CD4-positive, alpha-beta T cell treated with Interleukin-17A for 1 hour (primary cell): Measurements from ENCODE around the gene SELENON.
"Not testable (repeated sequence)": the region's sequence is repeated elsewhere in the genome, so short reads cannot be mapped to it uniquely, and the experiment has no call there.

Experiments used
- DNase-seq: peaks from one replicate; pipeline ENCODE4 v3.0.0-alpha.2; 2020

SELENON gene

DNA sequence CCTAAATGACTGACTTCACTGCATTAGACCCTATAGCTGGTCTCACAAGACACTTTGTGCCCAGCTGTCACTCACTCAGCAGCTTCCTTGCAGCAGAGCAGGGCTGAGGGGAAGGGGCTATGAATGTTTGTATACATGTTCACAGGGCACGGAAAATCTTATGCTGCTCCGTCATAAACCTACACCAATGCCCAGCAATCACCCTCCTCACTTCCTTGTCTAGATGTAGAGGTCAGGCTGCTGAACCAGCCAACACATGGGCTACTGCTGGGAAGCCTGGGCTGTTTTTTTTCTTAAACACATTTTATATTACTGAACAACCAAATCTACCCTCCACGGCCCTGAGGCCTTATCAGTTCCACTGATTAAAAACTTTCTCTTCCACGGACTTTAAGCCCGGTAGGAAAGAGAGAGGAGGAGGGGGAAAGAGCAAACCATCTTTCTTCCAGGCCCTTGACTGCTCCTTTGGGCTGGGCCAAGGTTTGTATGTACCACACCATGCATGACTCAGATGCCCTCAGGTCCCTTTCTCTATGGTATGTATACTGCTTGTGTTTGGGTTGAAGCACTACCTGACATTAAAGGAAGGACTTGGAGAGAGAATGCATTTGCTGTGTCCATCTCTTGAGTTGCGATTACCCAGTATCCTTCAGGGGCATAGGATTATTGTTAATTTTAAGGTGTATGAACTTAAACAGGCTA, 32.5 kb downstream of the SELENON start:
- no peak for DNase-seq

DNA sequence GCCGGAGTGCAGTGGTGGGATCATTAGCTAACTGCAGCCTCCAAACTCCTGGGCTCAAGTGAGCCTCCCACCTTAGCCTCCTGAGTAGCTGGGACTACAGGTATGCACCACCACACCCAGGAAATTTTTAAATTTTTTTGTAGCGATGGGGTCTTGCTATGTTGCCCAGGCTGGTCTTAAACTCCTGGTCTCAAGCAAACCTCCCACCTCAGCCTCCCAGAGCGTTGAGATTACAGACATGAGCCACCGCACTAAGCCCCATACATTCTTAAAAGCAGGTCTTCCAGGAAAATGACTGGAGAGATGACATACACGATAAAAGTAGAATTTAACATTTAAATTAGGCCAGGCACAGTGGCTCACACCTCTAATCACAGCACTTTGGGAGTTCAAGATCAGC, 33.2 kb downstream of the SELENON start:
- no peak for DNase-seq

DNA sequence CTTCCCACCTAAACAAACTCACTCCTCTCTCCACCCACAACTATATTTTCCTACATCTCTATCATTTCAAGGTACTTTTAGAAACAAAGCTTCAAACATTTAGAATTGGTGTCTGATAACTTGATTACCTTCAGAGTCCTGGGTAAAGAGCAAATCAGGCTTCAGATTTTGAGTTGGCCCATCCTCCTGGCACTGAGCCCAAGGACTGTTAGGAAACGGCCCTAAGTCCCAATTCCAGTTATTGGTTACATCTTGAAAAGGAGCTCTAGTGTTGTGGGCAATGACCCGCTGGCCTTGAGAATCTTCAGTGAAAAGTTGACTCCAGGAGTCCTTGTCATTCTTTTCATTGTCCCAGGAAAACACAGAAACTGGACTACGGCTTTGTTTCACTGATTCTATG, 34.9 kb downstream of the SELENON start:
- DNase-seq: no peak

DNA sequence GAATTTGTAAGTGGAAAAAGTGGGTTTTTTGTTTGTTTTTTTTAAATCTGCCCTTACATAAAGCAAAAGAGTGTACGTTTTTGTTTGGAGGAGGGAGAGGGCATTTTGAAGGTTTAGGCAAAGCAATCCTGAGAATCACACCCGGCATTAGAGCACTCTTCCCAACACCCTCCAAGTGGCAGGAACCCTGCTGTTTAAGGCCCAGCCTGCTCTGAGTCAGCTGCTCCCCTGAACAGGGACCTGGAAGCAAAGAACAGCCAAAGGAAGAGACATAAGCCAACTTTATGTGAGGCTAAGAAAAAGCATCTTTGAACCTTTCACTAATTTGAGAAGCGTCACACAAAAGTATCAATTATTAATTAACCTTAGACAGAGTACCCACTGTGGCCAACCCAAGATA, 36.7 kb downstream of the SELENON start:
- no peak for DNase-seq

DNA sequence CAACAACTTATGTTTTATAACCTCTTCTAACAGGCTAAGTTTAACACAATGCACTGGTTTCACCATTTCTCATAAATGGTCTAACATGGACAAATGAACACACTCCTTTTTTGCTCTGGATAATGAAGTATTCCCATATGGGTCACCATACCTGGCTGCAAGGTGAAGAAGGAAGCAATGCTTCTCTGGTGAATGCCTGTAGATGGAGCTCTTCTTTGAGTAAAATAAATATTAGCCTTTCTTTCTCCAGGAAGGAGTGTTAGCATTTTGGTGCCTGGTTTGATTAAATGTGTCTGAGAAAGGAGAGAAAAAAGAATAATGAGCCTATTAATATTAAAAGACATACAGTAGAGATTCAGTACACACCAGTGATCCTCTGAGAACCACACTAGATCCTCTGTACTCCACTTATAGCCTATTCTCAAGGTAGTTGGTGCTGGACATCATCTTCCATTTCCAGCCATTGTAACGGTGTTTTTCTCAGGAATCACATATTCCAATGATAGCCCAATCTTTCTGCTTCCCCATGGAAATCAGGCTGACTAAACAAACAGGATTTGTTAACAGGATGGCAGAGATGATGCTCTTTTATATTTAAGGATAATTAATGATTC, 37.4 kb downstream of the SELENON start:
- DNase-seq: peak; percentile 25

DNA sequence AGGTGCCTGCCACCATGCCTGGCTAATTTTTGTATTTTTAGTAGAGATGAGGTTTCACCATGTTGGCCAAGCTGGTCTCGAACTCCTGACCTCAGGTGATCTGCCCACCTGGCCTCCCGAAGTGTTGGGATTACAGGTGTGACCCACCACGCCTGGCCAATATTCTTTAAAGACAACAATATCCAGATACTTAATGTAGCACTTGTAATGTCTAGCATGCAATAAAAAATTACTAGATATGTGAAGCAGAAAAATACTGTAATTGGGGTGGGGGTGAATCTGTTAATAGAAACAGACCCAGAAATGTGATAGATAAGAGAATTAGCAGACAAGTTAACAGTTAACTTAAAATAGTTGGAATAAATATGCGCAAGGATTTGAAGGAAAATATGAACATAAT, 39.8 kb downstream of the SELENON start:
- DNase-seq: not testable (repeated sequence)

DNA sequence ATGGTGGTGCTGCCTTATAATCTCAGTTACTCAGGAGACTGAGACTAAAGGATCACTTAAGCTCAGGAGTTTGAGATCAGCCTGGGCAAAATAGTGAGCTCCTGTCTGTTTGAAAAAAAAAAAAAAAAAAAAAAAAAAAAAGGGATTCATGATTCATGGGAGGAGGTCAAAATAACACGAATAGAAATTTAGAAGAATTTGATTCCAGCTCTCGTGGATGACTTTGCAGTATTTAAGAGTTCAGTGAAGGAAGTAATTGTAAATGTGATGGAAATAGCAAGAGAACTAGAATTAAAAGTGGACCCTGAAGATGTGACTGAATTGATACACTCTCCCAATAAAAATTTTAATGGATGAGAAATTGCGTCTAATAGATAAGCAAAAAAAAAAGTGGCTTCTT, 43.5 kb downstream of the SELENON start:
- no peak for DNase-seq

DNA sequence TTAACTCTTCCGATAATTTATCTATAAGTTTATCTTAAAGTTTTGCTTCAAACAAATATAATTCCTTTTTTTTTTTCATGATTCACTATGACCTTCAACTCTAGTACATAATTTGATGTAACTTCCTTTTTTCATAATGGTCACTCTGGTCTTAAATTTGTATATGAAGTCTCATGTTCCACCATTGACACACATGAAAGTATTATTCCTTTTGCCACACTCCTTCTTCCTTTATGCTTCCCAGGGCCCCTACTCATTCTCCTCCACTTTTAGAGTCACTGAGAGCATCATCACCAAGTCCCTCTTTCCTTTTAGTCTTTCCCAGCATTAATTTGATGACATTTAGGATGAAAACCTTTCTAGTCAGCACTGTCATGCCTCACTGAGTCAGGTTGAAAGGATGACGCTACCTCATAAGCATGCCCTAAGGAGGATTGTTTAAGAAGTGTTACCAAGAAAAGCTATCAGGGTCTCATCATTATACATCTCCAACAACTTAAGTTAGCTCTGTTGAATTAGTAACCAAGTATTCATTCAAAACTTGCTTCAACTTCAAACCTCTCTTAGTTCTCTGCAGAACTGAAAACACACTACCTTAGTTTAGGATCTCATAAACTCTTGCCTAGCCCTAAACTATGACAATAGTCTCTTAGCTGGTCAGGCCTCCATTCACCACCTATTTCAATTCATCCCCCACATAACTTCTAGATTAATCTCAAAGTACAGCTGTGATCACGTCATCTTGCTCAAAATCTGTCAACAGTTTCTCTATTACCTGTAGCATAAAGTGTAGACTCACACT, 44.7 kb downstream of the SELENON start:
- DNase-seq: no peak

DNA sequence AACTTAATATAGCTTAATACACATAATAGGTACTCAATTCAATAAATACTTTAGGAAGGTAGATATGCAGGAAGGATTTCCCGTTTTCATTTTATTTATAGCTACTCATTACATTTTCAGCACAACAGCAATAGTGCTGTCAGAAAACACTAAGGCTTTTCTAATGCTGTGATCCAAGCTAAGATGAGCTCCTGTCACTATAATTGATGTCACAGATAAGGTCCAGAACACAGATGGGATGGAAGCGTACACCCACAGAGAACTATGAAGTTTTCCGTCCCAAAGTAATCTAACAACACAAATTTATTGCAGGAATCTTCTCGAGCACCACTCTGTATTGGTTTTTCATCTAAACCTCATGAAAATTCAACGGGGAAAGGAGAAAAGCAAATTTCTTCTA, 45.7 kb downstream of the SELENON start:
- DNase-seq: no peak

DNA sequence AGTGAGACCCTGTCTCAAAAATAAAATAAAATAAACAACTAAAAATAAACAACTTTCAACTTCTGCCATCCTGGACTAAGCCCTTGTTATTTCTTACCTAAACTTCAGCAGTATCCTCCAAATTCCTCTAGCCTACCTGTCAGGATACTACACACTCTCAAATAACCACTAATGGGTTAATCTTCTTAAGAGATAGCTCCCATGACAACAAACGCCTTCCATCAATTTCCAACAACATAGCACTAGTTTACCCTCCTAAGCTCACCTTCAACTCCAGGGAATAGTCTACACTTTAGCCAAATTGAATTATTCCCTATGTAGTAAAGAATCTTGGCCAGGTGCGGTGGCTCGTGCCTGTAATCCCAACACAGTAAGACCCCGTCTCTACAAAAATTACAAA, 47.9 kb downstream of the SELENON start:
- DNase-seq: no peak

DNA sequence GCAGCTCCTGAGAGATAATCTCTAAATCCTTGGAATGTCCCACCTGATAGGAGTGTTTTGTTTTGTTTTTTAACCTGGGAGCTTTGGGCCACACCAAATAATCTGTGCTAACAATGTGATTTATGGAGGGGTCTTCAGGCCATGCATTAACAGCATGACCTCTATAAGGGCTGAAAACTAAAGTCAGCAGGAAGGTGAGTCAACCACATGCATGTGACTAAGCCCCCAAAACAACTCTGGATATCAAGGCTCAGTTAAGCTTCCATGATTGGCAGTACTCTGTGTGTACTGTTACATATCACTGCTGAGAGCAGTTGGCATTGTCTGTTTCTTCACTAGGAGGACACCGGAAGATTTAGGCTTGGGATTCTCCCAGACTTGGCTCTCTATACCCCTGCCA, 48.5 kb downstream of the SELENON start:
- DNase-seq: no peak

DNA sequence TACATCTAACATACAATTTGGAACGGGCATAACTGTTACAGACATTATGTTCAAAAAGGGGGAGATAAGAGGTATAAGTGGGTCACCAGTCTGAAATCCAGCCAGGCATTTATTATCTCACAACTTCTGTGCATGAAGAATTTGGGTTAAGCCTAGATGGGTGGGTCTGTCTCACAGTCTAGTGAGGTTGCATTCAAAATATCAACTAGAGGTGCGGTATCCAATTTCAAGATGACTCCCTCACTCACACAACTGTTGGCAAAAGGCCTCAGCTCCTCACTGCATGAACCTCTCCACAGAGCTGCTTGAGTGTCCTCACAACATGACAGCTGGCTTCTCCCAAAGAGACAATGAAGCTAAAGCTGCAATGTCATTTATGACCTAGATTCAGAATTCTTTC, 54.6 kb downstream of the SELENON start:
- no peak for DNase-seq

DNA sequence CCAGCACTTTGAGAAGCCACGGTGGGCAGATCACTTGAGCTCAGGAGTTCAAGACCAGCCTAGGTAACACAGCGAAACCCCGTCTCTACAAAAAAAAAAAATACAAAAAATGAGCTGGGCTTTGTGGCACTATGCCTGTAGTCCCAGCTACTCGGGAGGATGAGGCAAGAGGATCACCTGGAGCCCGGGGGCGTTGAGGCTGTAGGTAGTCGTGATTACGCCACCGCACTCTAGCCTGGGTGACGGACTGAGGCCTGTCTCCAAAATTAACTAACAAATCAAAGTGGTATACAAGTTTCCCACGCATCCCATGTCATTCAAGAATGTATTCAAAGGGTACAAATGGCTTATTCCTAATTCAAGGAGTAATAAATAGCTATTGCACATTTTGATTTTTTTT, 56.9 kb downstream of the SELENON start:
- no peak for DNase-seq

DNA sequence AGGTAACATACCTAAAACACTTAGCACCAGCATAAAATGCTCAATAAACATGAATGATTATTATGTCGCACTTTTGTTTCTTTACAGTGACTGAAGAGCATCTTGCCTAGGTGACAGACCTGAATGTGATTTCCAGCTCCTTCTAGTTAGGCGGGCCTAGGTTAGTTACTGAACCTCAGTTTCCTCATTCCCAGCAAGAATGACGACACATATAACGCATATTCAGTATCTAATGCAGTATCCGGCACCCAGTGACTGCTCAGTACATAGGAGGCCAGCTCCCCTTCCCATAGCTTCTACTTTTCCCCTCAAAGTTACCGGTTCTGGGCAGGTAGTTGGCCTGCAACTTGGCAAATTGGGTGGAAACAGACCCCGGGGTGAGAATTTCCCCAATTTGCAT, 58.5 kb downstream of the SELENON start:
- DNase-seq: no peak

DNA sequence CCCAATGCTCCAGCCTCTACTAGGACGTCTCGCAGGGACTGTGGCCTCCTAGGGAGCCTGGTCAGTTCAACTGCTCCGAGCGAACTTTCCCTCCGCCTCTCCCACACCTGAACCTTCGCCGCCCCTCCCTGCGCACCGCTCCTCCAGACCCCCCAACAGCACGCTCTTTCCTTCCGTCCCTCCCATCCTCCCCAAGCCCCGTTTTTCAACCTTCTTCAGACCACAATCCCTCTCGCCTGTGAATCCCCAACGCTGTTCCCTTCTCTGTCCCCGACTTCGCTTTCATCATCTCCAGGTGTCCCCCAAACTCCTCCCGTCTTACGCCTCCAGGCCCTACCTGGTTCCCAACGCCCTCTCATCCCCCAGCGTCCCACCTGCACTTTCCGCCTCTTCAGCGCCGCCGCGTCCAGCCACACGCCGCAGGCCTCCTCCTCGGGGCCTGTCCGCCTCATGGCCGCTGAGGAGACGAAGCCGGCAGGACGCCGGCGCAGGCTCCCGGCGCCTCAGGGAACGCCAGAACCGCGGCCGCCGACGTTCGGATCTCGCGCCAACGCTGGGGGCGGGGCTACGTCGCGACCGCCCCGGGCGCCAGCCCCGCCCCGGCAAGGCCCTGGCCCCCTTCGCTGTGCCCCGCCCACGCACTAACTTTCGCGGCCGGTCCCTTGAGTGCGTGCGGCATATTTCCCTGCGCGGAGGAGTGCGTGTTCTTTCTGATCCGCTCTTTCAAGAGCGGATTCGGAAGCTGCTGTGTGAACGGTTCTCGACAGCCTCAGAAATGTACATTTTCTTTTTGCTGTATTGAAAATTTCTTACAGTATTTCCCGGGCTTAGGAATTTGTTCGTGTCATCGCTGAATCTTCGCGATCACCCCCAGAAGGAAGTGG, 59.2 kb downstream of the SELENON start, which contains the start of gene AUNIP:
TSS of gene AUNIP (minus strand) at position 552 of the 884 bp plus-strand sequence. CDS start at position 452, 100 bp downstream.
- DNase-seq: peak; percentile 90

DNA sequence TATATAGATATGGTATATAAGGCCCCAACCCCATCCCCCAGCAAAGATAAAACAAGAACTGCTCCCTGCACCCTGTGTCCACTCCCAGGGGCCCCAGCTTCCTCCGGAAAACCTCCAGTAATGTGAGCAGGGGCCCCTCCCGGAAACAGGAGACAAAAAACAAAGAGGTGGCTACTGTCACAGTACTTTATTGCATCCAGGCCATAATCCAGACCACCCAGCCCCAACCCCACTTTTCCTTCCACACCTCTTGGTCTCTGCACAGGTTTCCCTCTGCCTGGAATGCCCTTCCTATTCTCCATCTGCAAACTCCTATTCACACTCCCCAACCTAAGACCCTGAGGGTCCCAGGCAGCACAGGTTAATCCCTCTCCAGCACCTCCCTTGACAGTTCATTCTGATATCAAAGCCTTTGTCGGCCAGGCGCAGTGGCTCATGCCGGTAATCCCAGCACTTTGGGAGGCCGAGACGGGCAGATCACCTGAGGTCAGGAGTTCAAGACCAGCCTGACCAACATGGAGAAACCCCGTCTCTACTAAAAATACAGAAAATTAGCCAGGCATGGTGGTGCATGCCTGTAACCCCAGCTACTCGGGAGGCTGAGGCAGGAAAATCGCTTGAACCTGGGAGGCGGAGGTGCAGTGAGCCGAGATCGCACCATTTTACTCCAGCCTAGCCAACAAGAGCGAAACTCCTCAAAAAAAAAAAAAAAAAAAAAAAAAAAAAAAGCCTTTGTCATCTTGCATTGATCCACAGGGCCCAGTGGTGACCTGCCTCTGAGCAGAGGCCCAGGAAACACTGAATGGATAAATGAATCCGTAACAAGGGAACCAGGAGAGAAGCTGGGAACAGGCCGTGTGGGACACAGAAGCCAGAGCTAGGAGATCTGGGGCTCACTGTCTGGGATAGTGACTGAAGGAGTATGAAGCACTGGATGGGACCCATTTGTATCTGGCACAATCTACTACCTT, 61.6 kb downstream of the SELENON start:
- no peak for DNase-seq

DNA sequence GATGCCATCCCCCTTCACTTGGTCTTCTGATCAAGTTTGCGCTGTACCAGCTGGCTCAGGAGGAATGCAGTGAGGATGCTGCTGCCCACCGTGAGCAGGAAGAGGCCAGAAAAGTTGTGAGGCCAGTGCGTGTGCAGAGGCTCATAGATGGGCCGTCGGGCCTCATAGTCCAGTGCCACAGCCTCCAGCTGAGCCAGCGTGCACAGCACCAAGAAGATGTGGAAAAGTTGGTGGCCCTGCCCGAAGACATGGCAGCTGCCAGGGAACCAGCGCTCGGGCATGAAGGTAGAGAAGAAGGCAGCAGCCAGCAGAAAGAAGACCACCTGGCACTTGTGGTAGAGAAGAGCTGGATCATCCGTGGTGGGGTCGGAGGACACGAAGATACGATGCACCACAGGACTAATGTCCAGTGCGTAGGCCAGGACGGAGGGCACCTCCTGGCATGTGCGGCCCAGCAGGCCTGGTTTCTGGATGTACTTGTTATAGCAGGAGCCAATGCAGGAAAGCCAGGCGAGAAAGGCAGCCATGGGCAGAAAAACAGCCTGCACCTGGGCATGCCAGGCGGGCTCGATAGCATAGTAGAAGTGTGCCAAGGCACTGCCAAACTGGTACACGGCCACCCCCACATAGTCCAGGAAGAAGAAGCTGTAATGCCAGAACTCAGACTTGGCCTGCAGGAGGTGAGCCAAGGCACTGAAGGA, 62.9 kb downstream of the SELENON start:
- DNase-seq: no peak

DNA sequence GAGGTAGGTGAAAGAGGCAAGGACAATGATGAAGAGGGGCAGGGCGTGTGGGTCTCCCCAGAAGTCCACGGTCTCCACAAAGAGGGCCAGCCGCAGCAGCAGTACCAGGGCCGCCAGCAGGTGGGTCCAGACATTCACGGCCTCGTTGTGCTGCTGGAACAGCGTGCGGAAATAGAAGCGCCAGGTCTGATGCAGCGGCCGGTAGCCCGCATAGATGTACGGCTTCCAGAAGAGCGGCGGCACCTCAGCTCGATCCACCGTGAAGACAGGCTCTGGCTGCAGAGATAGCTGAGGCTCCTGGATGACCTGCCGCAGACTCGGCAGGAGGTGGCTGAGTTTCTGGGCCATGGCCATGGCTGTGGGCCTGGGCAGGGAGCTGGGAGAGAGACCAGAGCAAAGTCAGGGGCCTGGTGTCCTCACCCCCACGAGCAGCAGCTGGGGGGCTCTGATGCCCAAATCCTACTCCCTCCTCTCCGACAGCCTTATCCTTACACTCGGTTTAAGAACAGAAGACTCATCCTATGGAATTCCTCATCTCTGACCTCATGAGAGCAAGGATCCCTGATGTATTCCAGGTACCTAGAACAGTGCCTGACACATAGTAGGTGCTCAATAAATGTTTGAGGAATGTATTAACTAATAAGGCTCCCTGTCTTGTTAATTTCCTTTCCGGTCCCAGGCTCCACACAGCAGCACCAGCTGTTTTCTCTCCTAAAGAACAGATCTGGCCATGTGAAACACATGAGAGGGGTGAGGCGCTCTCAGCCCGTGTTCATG, 63.7 kb downstream of the SELENON start:
- no peak for DNase-seq

DNA sequence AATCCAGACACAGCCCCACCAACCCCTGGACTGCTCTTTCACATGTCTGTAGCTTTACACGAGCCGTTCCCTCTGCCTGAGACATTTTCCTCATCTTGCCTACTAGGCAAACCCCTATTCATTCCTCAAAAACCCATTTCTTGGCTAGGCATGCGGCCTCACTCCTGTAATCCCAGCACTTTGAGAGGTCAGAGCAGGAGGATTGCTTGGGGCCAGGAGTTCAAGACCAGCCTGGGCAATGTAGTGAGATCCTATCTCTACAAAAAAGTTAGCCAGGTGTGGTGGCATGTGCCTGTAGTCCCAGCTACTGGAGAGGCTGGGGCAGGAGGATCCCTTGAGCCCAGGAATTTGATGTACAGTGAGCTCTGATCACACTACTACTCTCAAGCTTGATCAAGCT, 64.4 kb downstream of the SELENON start:
- no peak for DNase-seq

DNA sequence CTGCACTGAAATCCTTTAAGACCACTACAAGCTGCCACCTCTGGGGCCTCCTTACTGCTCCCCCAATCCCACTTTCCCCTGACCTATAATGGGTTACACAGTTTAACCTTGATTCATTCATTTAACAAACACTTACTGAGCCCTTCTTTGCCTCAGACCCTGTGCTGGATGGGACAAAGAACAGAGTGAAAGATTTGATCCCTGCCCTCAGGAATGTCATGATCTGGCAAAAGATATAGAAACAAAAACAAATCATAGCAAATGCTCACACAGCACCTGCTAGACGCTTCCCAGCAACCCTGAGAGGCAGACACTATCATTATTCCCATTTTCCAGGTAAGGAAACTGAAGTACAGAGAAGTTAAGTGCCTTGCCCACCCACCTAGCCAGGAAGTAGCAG, 66.3 kb downstream of the SELENON start:
- DNase-seq: no peak
